H9 (cell line): ENCODE results near the gene DMRTC2. TPM values are rescaled to one million over a fixed set of nuclear protein-coding genes. Genes with fewer than 3 reads are reported as not detected.

Experiments
- DNase-seq: peaks from one replicate; pipeline ENCODE4 v3.0.0-alpha.2; 2017
- H2AFZ ChIP-seq: one replicate; pipeline ENCODE4 v1.6.1; 2013; ENCODE audit warnings: mild to moderate bottlenecking, low read length, control low read depth, moderate library complexity
- H2AK5ac ChIP-seq: 2 replicates; pipeline ENCODE4 v1.6.1; 2013; ENCODE audit warnings: low read length, control low read depth, mixed read lengths; ENCODE audit not compliant: insufficient read length
- H2BK120ac ChIP-seq: one replicate; pipeline ENCODE4 v1.6.1; 2013; ENCODE audit warnings: low read depth, mild to moderate bottlenecking, low read length, control low read depth, inconsistent platforms; ENCODE audit not compliant: poor library complexity, severe bottlenecking
- H2BK12ac ChIP-seq: 2 replicates; pipeline ENCODE4 v1.6.1; 2013; ENCODE audit warnings: low read length, control low read depth, mixed read lengths, low read depth; ENCODE audit not compliant: insufficient read length
- H2BK15ac ChIP-seq: 2 replicates; pipeline ENCODE4 v1.6.1; 2013; ENCODE audit warnings: low read depth, low read length, control low read depth
- H2BK20ac ChIP-seq: one replicate; pipeline ENCODE4 v1.6.1; 2013; ENCODE audit warnings: low read depth, mild to moderate bottlenecking, low read length, control low read depth, inconsistent platforms; ENCODE audit not compliant: poor library complexity, severe bottlenecking
- H2BK5ac ChIP-seq: 2 replicates; pipeline ENCODE4 v1.6.1; 2013; ENCODE audit warnings: low read length, control low read depth, mixed read lengths; ENCODE audit not compliant: insufficient read length
- H3K14ac ChIP-seq: 2 replicates; pipeline ENCODE4 v1.6.1; 2013; ENCODE audit warnings: low read length, control low read depth; ENCODE audit not compliant: insufficient read depth
- H3K18ac ChIP-seq: 2 replicates; pipeline ENCODE4 v1.6.1; 2013; ENCODE audit warnings: low read depth, mild to moderate bottlenecking, mixed read lengths, low read length, control low read depth; ENCODE audit not compliant: insufficient read length
- H3K23ac ChIP-seq: 2 replicates; pipeline ENCODE4 v1.6.1; 2013; ENCODE audit warnings: low read length, control low read depth, mixed read lengths, low read depth; ENCODE audit not compliant: insufficient read length
- H3K23me2 ChIP-seq: 2 replicates; pipeline ENCODE4 v1.6.1; 2013; ENCODE audit warnings: low read depth, mild to moderate bottlenecking, mixed read lengths, low read length, control low read depth; ENCODE audit not compliant: insufficient read length, poor library complexity, severe bottlenecking
- H3K27ac ChIP-seq: 2 replicates; pipeline ENCODE4 v1.5.1; 2013; ENCODE audit warnings: low read length, control low read depth, mixed read lengths, low read depth; ENCODE audit not compliant: insufficient read length
- H3K27me3 ChIP-seq: 2 replicates; pipeline ENCODE4 v1.6.1; 2013; ENCODE audit warnings: low read length, control low read depth, inconsistent platforms; ENCODE audit not compliant: insufficient read depth
- H3K4ac ChIP-seq: 2 replicates; pipeline ENCODE4 v1.6.1; 2013; ENCODE audit warnings: low read depth, mild to moderate bottlenecking, control low read depth, inconsistent platforms, low read length, moderate library complexity
- H3K4me1 ChIP-seq: 2 replicates; pipeline ENCODE4 v1.6.1; 2013; ENCODE audit warnings: low read length, control low read depth, inconsistent platforms; ENCODE audit not compliant: insufficient read depth
- H3K4me2 ChIP-seq: 2 replicates; pipeline ENCODE4 v1.6.1; 2013; ENCODE audit warnings: low read length, control low read depth, mixed read lengths; ENCODE audit not compliant: insufficient read length, insufficient read depth
- H3K56ac ChIP-seq: 2 replicates; pipeline ENCODE4 v1.6.1; 2013; ENCODE audit warnings: low read depth, mild to moderate bottlenecking, mixed read lengths, low read length, control low read depth; ENCODE audit not compliant: insufficient read length
- H3K79me1 ChIP-seq: 2 replicates; pipeline ENCODE4 v1.6.1; 2013; ENCODE audit warnings: low read depth, mild to moderate bottlenecking, moderate library complexity, low read length, control low read depth, inconsistent platforms; ENCODE audit not compliant: insufficient read depth, poor library complexity, severe bottlenecking
- H3K79me2 ChIP-seq: 2 replicates; pipeline ENCODE4 v1.6.1; 2013; ENCODE audit warnings: low read length, control low read depth, inconsistent platforms; ENCODE audit not compliant: insufficient read depth
- H3K9ac ChIP-seq: 2 replicates; pipeline ENCODE4 v1.6.1; 2013; ENCODE audit warnings: low read length, control low read depth, mixed read lengths; ENCODE audit not compliant: insufficient read length; ENCODE audit errors: extremely low read depth
- H3K9me3 ChIP-seq: one replicate; pipeline ENCODE4 v1.6.1; 2013; ENCODE audit warnings: low read depth, low read length, inconsistent platforms; ENCODE audit not compliant: control insufficient read depth
- H3T11ph ChIP-seq: one replicate; pipeline ENCODE4 v1.6.1; 2013; ENCODE audit warnings: mild to moderate bottlenecking, low read length, control low read depth, inconsistent platforms
- H4K20me1 ChIP-seq: one replicate; pipeline ENCODE4 v1.6.1; 2013; ENCODE audit not compliant: control insufficient read depth, insufficient read length, insufficient read depth
- H4K5ac ChIP-seq: 2 replicates; pipeline ENCODE4 v1.6.1; 2013; ENCODE audit warnings: low read depth, mild to moderate bottlenecking, mixed read lengths, low read length, control low read depth; ENCODE audit not compliant: insufficient read length
- H4K8ac ChIP-seq: replicated peaks from 2 replicates; pipeline ENCODE4 v1.6.1; 2013; ENCODE audit warnings: low read length, control low read depth, mixed read lengths, low read depth; ENCODE audit not compliant: insufficient read length
- H4K91ac ChIP-seq: 2 replicates; pipeline ENCODE4 v1.6.1; 2013; ENCODE audit warnings: low read depth, mild to moderate bottlenecking, moderate library complexity, mixed read lengths, low read length, control low read depth; ENCODE audit not compliant: insufficient read length
- H3K27ac Mint-ChIP-seq, 3 experiments: 2 replicates in 2 of 3; 3 replicates in 1 of 3; pipeline ENCODE4 v1.8.0; 2020 to 2021; ENCODE audit warnings: mixed read lengths in 3 of 3, mild to moderate bottlenecking in 1 of 3, moderate library complexity in 1 of 3
- H3K27me3 Mint-ChIP-seq: 2 replicates; pipeline ENCODE4 v1.8.0; 2021; ENCODE audit warnings: low read depth, mild to moderate bottlenecking, moderate library complexity, mixed read lengths
- H3K36me3 Mint-ChIP-seq, 3 experiments: 2 replicates in 2 of 3; 3 replicates in 1 of 3; pipeline ENCODE4 v1.8.0; 2020 to 2021; ENCODE audit warnings: low read depth in 3 of 3, mixed read lengths in 3 of 3; ENCODE audit not compliant: insufficient read depth in 1 of 3
- H3K4me1 Mint-ChIP-seq, 2 experiments: 2 replicates each; pipeline ENCODE4 v1.8.0; 2020; ENCODE audit warnings: mixed read lengths in 2 of 2
- H3K4me3 Mint-ChIP-seq, 2 experiments: 2 replicates in 1 of 2; 3 replicates in 1 of 2; pipeline ENCODE4 v1.8.0; 2020 to 2021; ENCODE audit warnings: mild to moderate bottlenecking in 2 of 2, mixed read lengths in 2 of 2, moderate library complexity in 1 of 2
- H3K9me3 Mint-ChIP-seq, 2 experiments: 2 replicates in 1 of 2; 3 replicates in 1 of 2; pipeline ENCODE4 v1.8.0; 2020; ENCODE audit warnings: mild to moderate bottlenecking in 2 of 2, mixed read lengths in 2 of 2, moderate library complexity in 1 of 2
- CTCF ChIP-seq: fragments of 200-600 bp; sonication (generic); conservative IDR thresholded peaks from 3 replicates; pipeline ENCODE4 v1.8.0; 2021; ENCODE audit warnings: antibody characterized with exemption, mild to moderate bottlenecking
- WGBS: extraction: QIAGEN DNeasy Blood & Tissue Kit; methylation state at CpG from one replicate; pipeline ENCODE4 v1.1.7; 2013; ENCODE audit warnings: missing lambda C conversion rate, low lambda C conversion rate, mixed read lengths; ENCODE audit not compliant: insufficient read length; ENCODE audit errors: extremely low coverage; 5-methylcytosine and 5-hydroxymethylcytosine counted together
- total RNA-seq: library from RNA; stranded (reverse); gene quantifications from 2 replicates; pipeline ENCODE4 v1.2.1, GENCODE V29; 2021

Gene DMRTC2
- total RNA-seq, 1 experiment from 2014 or later = not detected

- H3K79me1 ChIP-seq = peaks cover 13% of the 10 kb centered on the region
- no peak overlapping the region for H4K91ac ChIP-seq
- no peaks in the 10 kb centered on the region for H3K23me2 ChIP-seq
- H3K56ac ChIP-seq = no peak overlapping the region
- no peak overlapping the region for H4K8ac ChIP-seq
- H2BK120ac ChIP-seq = no peak overlapping the region
- peak overlapping the region; percentile 79 to 96 (median 95); a peak in 4 of 7 replicates for H3K27ac Mint-ChIP-seq
- H3K4ac ChIP-seq = no peak overlapping the region
- no peak overlapping the region for H2AK5ac ChIP-seq
- H3K4me3 Mint-ChIP-seq = no peak overlapping the region; a peak in 1 of 5 replicates
- no peak for DNase-seq
- H3K18ac ChIP-seq = no peak overlapping the region
- no peaks in the 10 kb centered on the region for H4K20me1 ChIP-seq
- no peaks in the 10 kb centered on the region; a peak in 1 of 5 replicates for H3K9me3 Mint-ChIP-seq
- H3K27ac ChIP-seq = no peak overlapping the region
- no peak overlapping the region for H3K14ac ChIP-seq
- H3K9me3 ChIP-seq = no peaks in the 10 kb centered on the region
- no peak overlapping the region for H2AFZ ChIP-seq
- peaks cover 6% of the 10 kb centered on the region; the same call in 1 of the 2 replicates for H3K79me2 ChIP-seq
- no peak overlapping the region for H3K9ac ChIP-seq
- peaks cover 18 to 26% of the 10 kb centered on the region in 2 experiments for H3K4me1 Mint-ChIP-seq
- no peaks in the 10 kb centered on the region for H3K4me1 ChIP-seq
- no peak for TF ChIP-seq CTCF
- no peak overlapping the region for H3T11ph ChIP-seq
- peaks cover 3% of the 10 kb centered on the region; the same call in 1 of the 2 replicates for H3K27me3 Mint-ChIP-seq
- no peak overlapping the region for H2BK15ac ChIP-seq
- WGBS = no CpG with 5 or more reads among the region's 10 CpGs
- peaks cover 48 to 84% (median 73%) of the 10 kb centered on the region in 3 experiments for H3K36me3 Mint-ChIP-seq
- H3K23ac ChIP-seq = no peak overlapping the region
- H2BK20ac ChIP-seq = no peak overlapping the region
- no peaks in the 10 kb centered on the region for H3K27me3 ChIP-seq
- H2BK5ac ChIP-seq = no peak overlapping the region
- no peak overlapping the region for H3K4me2 ChIP-seq
- no peak overlapping the region for H2BK12ac ChIP-seq
- no peak overlapping the region for H4K5ac ChIP-seq
Observed at GRCh38 chr19:41868120-41868988, 23.5 kb downstream of the DMRTC2 start.
